ENCODE measurements around the gene SYNJ1. TPM values are rescaled to one million over a fixed set of nuclear protein-coding genes. Genes with fewer than 3 reads are reported as not detected.
"Not testable (repeated sequence)": the region's sequence is repeated elsewhere in the genome, so short reads cannot be mapped to it uniquely, and the experiment has no call there.

Gene SYNJ1, protein sequence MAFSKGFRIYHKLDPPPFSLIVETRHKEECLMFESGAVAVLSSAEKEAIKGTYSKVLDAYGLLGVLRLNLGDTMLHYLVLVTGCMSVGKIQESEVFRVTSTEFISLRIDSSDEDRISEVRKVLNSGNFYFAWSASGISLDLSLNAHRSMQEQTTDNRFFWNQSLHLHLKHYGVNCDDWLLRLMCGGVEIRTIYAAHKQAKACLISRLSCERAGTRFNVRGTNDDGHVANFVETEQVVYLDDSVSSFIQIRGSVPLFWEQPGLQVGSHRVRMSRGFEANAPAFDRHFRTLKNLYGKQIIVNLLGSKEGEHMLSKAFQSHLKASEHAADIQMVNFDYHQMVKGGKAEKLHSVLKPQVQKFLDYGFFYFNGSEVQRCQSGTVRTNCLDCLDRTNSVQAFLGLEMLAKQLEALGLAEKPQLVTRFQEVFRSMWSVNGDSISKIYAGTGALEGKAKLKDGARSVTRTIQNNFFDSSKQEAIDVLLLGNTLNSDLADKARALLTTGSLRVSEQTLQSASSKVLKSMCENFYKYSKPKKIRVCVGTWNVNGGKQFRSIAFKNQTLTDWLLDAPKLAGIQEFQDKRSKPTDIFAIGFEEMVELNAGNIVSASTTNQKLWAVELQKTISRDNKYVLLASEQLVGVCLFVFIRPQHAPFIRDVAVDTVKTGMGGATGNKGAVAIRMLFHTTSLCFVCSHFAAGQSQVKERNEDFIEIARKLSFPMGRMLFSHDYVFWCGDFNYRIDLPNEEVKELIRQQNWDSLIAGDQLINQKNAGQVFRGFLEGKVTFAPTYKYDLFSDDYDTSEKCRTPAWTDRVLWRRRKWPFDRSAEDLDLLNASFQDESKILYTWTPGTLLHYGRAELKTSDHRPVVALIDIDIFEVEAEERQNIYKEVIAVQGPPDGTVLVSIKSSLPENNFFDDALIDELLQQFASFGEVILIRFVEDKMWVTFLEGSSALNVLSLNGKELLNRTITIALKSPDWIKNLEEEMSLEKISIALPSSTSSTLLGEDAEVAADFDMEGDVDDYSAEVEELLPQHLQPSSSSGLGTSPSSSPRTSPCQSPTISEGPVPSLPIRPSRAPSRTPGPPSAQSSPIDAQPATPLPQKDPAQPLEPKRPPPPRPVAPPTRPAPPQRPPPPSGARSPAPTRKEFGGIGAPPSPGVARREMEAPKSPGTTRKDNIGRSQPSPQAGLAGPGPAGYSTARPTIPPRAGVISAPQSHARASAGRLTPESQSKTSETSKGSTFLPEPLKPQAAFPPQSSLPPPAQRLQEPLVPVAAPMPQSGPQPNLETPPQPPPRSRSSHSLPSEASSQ (N-terminal part only)
- 1 to 10 TPM; 7.8 to 7.9 TPM for total RNA-seq

- Histone ChIP-seq H3K27ac (peak within 1 kb of the TSS; percentile 93 to 95), H3K36me3 (peaks cover 1% of the 10 kb centered on the region), H3K4me3 (peak within 1 kb of the TSS; percentile 88 to 97), H3K27me3 (no peaks in the 10 kb centered on the region), H3K4me1 (peaks cover 0 to 18% of the 10 kb centered on the region in 2 donors), H3K9me3 (no peaks in the 10 kb centered on the region)
- no peak for TF ChIP-seq CTCF (IDR thresholded peaks at IDR 0.05)
- peak; percentile 94 for DNase-seq (ENCODE audit: low spot score)
Measured at GRCh38 chr21:32727687-32728455, at the start of gene SYNJ1. SYNJ1 (minus strand) TSS chr21:32728013; CDS start chr21:32726895, 1,118 bp downstream.

DNA sequence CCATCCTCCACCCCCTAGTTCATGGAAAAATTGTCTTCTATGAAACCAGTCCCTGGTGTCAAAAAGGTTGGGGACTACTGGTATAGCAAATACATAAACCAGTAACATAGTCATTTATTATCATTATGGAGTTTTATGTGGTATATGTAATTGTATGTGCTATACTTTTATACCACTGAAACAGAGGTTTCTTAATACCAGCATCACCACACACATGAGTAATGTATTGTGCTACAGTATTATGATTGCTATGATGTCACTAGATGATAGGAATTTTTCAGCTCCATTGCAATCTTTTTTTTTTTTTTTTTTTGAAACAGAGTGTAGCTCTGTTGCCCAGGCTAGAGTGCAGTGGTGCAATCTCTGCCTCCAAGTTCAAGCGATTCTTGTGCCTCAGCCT, 49.5 kb upstream of the SYNJ1 start:
- Histone ChIP-seq H3K4me3 (no peak overlapping the region), H3K27me3 (no peaks in the 10 kb centered on the region), H3K36me3 (no peaks in the 10 kb centered on the region), H3K9me3 (no peaks in the 10 kb centered on the region), H3K27ac (no peak overlapping the region), H3K4me1 (peaks cover 0 to 6% of the 10 kb centered on the region in 2 donors)
- no peak for TF ChIP-seq CTCF (IDR thresholded peaks at IDR 0.05)
- no peak for DNase-seq (ENCODE audit: low spot score)

DNA sequence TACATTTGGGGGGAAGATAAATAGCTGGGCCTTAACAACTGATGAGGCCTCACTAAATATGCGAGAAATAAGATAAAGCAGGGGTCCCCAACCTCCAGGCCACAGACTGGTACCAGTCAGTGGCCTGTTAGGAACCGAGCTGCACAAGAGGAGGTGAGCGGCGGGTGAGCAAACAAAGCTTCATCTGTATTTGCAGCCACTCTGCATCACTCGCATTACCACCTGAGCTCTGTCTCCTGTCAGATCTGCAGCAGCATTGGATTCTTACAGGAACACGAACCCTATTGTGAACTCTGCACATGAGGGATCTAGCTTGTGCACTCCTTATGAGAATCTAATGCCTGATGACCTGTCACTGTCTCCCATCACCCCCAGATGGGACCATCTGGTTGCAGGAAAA, 48.9 kb upstream of the SYNJ1 start:
- H3K4me3 ChIP-seq, result no peak overlapping the region
- no peaks in the 10 kb centered on the region for H3K9me3 ChIP-seq
- no peak for DNase-seq (ENCODE audit: low spot score)
- H3K4me1 ChIP-seq, result peaks cover 0 to 6% of the 10 kb centered on the region in 2 donors
- H3K27ac ChIP-seq, result no peak overlapping the region
- no peaks in the 10 kb centered on the region for H3K36me3 ChIP-seq
- no peak for TF ChIP-seq CTCF (IDR thresholded peaks at IDR 0.05)
- no peaks in the 10 kb centered on the region for H3K27me3 ChIP-seq

GRCh38 chr21:32773048-32773344, 45.2 kb upstream of the SYNJ1 start:
- H3K27me3 ChIP-seq; H3K9me3 ChIP-seq; H3K36me3 ChIP-seq; DNase-seq (ENCODE audit: low spot score); H3K4me3 ChIP-seq: not testable (repeated sequence)
- Histone ChIP-seq H3K4me1 (peaks cover 0 to 31% of the 10 kb centered on the region in 2 donors), H3K27ac (peak overlapping the region in 1 of 2 donors; percentile 93)

- Histone ChIP-seq H3K27me3 (no peaks in the 10 kb centered on the region), H3K9me3 (no peaks in the 10 kb centered on the region), H3K4me3 (peak overlapping the region; percentile 84 to 85), H3K4me1 (peaks cover 0 to 31% of the 10 kb centered on the region in 2 donors), H3K36me3 (no peaks in the 10 kb centered on the region), H3K27ac (peak overlapping the region; percentile 87 to 93)
- no peak for TF ChIP-seq CTCF (IDR thresholded peaks at IDR 0.05)
- DNase-seq (ENCODE audit: low spot score), result peak; percentile 63
Measured at GRCh38 chr21:32772281-32773047, 44.7 kb upstream of the SYNJ1 start.
